Common myeloid progenitor, CD34-positive (primary cell): Measurements from ENCODE around the gene TTC27.

Experiments used
- CTCF ChIA-PET: fragments of 350-600 bp; sonication (Branson Sonifier 250); formaldehyde crosslinking; loops from one replicate; lab custom pipeline; 2021; ENCODE audit warnings: antibody characterized with exemption; lab: Charles Lee
- POLR2A ChIA-PET: fragments of 350-600 bp; sonication (Branson Sonifier 250); formaldehyde crosslinking; loops from one replicate; lab custom pipeline; 2021; ENCODE audit warnings: antibody characterized with exemption; lab: Charles Lee
- DNase-seq, 3 donors: peaks; one replicate each; pipeline versions ENCODE4 v3.0.0 to v3.0.0-alpha.2; 2013
- H3K27ac ChIP-seq, 2 experiments: 1 replicate in 1 of 2; 2 replicates in 1 of 2; pipeline ENCODE4 v1.7.0; 2013; ENCODE audit warnings: inconsistent platforms in 2 of 2, low read length in 2 of 2, mild to moderate bottlenecking in 2 of 2, low read depth in 1 of 2, moderate library complexity in 1 of 2; ENCODE audit not compliant: severe bottlenecking in 2 of 2, insufficient read depth in 1 of 2, poor library complexity in 1 of 2
- H3K27me3 ChIP-seq, 5 experiments: replicated peaks in 2 of 5; 1 replicate in 3 of 5; 2 replicates in 2 of 5; pipeline versions ENCODE4 v1.6.1 to v1.7.0; 2013; ENCODE audit warnings: low read length in 4 of 5, mild to moderate bottlenecking in 2 of 5, moderate library complexity in 2 of 5, inconsistent platforms in 1 of 5; ENCODE audit not compliant: insufficient read depth in 5 of 5, control insufficient read depth in 4 of 5
- H3K36me3 ChIP-seq, 4 experiments: 1 replicate in 2 of 4; 2 replicates in 2 of 4; pipeline versions ENCODE4 v1.6.1 to v1.7.0; 2013; ENCODE audit warnings: low read length in 3 of 4, control low read depth in 1 of 4, mild to moderate bottlenecking in 1 of 4; ENCODE audit not compliant: control insufficient read depth in 4 of 4, insufficient read depth in 4 of 4
- H3K4me1 ChIP-seq, 4 experiments: 1 replicate in 3 of 4; 2 replicates in 1 of 4; pipeline versions ENCODE4 v1.6.1 to v1.7.1; 2013; ENCODE audit warnings: low read length in 3 of 4, mild to moderate bottlenecking in 3 of 4, control low read depth in 1 of 4, inconsistent platforms in 1 of 4, moderate library complexity in 1 of 4; ENCODE audit not compliant: control insufficient read depth in 4 of 4, insufficient read depth in 4 of 4; ENCODE audit errors: control extremely low read depth in 1 of 4
- H3K4me3 ChIP-seq, 7 experiments: 1 replicate in 4 of 7; 2 replicates in 3 of 7; pipeline versions ENCODE4 v1.5.1 to v1.7.0; 2013; ENCODE audit warnings: mild to moderate bottlenecking in 7 of 7, low read length in 6 of 7, moderate library complexity in 6 of 7, inconsistent platforms in 2 of 7, low read depth in 2 of 7, control low read depth in 1 of 7; ENCODE audit not compliant: insufficient read depth in 4 of 7, control insufficient read depth in 1 of 7; ENCODE audit errors: extremely low read depth in 1 of 7
- H3K9me3 ChIP-seq, 5 experiments: 1 replicate in 4 of 5; 2 replicates in 1 of 5; pipeline versions ENCODE4 v1.6.1 to v1.7.1; 2013; ENCODE audit warnings: low read length in 4 of 5, mild to moderate bottlenecking in 2 of 5, inconsistent platforms in 1 of 5, low read depth in 1 of 5, moderate library complexity in 1 of 5; ENCODE audit not compliant: control insufficient read depth in 4 of 5, insufficient read depth in 2 of 5; ENCODE audit errors: control extremely low read depth in 1 of 5
- WGBS: methylation state at CpG from one replicate; pipeline ENCODE4 v1.1.5; 2013; ENCODE audit not compliant: insufficient coverage; 5-methylcytosine and 5-hydroxymethylcytosine counted together

The TTC27 gene

GRCh38 chr2:32706815-32707579, 79.1 kb downstream of the TTC27 start:
- H3K27me3 ChIP-seq = no peaks in the 10 kb centered on the region
- no peak overlapping the region for H3K27ac ChIP-seq
- H3K9me3 ChIP-seq = no peaks in the 10 kb centered on the region
- WGBS = 100% methylated on average over 2 of the region's 5 CpGs
- ChIA-PET CTCF (interaction anchor here (1.0 to 1.4 kb wide), 2 partner anchors 16 to 28 kb away, joined by 3 read pairs; no protein-coding TSS in a partner anchor), POLR2A (no interaction called here)
- no peak for DNase-seq
- H3K36me3 ChIP-seq = peaks cover 3 to 29% (median 6%) of the 10 kb centered on the region in 4 experiments
- H3K4me3 ChIP-seq = no peak overlapping the region
- peaks cover 0 to 4% (median 2%) of the 10 kb centered on the region in 4 experiments for H3K4me1 ChIP-seq

- Histone ChIP-seq H3K27ac (no peak overlapping the region), H3K4me1 (peaks cover 0 to 4% (median 2%) of the 10 kb centered on the region in 4 experiments), H3K36me3 (peaks cover 2 to 12% (median 4%) of the 10 kb centered on the region in 4 experiments), H3K9me3 (peaks cover 0 to 2% (median 0%) of the 10 kb centered on the region in 5 experiments), H3K4me3 (no peak overlapping the region), H3K27me3 (no peaks in the 10 kb centered on the region)
- CTCF ChIA-PET = no interaction called here
- POLR2A ChIA-PET = no interaction called here
- WGBS = 30% methylated on average over 4 of the region's 4 CpGs
- peak; percentile 11 to 58 (median 42) for DNase-seq
Measured at GRCh38 chr2:32711219-32711618, 83.4 kb downstream of the TTC27 start.

GRCh38 chr2:32711908-32712501, 84.2 kb downstream of the TTC27 start:
- WGBS = no CpG with 5 or more reads among the region's 4 CpGs
- Histone ChIP-seq H3K27ac (no peak overlapping the region), H3K4me1 (peaks cover 0 to 4% (median 2%) of the 10 kb centered on the region in 4 experiments), H3K27me3 (no peaks in the 10 kb centered on the region), H3K4me3 (no peak overlapping the region), H3K9me3 (peaks cover 0 to 2% (median 0%) of the 10 kb centered on the region in 5 experiments), H3K36me3 (peaks cover 1 to 12% (median 3%) of the 10 kb centered on the region in 4 experiments)
- ChIA-PET POLR2A (no interaction called here), CTCF (no interaction called here)
- no peak for DNase-seq

- H3K4me1 ChIP-seq = peaks cover 0 to 4% (median 2%) of the 10 kb centered on the region in 4 experiments
- no peaks in the 10 kb centered on the region for H3K27me3 ChIP-seq
- no peak for DNase-seq
- peaks cover 0 to 2% (median 0%) of the 10 kb centered on the region in 5 experiments for H3K9me3 ChIP-seq
- WGBS = no CpG with 5 or more reads among the region's 2 CpGs
- H3K36me3 ChIP-seq = peaks cover 0 to 11% (median 5%) of the 10 kb centered on the region in 4 experiments
- POLR2A ChIA-PET = no interaction called here
- H3K4me3 ChIP-seq = no peak overlapping the region
- no peak overlapping the region for H3K27ac ChIP-seq
- CTCF ChIA-PET = no interaction called here
Measured at GRCh38 chr2:32712870-32713269, 85.0 kb downstream of the TTC27 start.

- POLR2A ChIA-PET = no interaction called here
- H3K9me3 ChIP-seq = peaks cover 0 to 2% (median 0%) of the 10 kb centered on the region in 5 experiments
- no peak overlapping the region for H3K4me3 ChIP-seq
- WGBS = no CpG with 5 or more reads among the region's 1 CpG
- CTCF ChIA-PET = no interaction called here
- no peak overlapping the region for H3K27ac ChIP-seq
- H3K27me3 ChIP-seq = no peaks in the 10 kb centered on the region
- peaks cover 0 to 9% (median 6%) of the 10 kb centered on the region in 4 experiments for H3K36me3 ChIP-seq
- H3K4me1 ChIP-seq = peaks cover 0 to 4% (median 2%) of the 10 kb centered on the region in 4 experiments
- no peak for DNase-seq
Measured at GRCh38 chr2:32714521-32714920, 86.7 kb downstream of the TTC27 start.

- POLR2A ChIA-PET = no interaction called here
Measured at GRCh38 chr2:32715391-32715841, 87.6 kb downstream of the TTC27 start.

GRCh38 chr2:32715981-32716380, 88.1 kb downstream of the TTC27 start:
- WGBS = no CpG with 5 or more reads among the region's 1 CpG
- H3K36me3 ChIP-seq = peaks cover 0 to 13% (median 6%) of the 10 kb centered on the region in 4 experiments
- POLR2A ChIA-PET = no interaction called here
- CTCF ChIA-PET = no interaction called here
- no peaks in the 10 kb centered on the region for H3K27me3 ChIP-seq
- peaks cover 0 to 2% (median 0%) of the 10 kb centered on the region in 5 experiments for H3K9me3 ChIP-seq
- H3K4me1 ChIP-seq = peaks cover 0 to 3% (median 1%) of the 10 kb centered on the region in 4 experiments
- no peak for DNase-seq
- H3K4me3 ChIP-seq = no peak overlapping the region
- H3K27ac ChIP-seq = no peak overlapping the region

More at GRCh38 chr2:32715391-32715841, 87.6 kb downstream of the TTC27 start:
- 100% methylated on average over 1 of the region's 4 CpGs for WGBS
- Histone ChIP-seq H3K36me3 (peaks cover 0 to 9% (median 6%) of the 10 kb centered on the region in 4 experiments), H3K4me1 (peaks cover 0 to 4% (median 2%) of the 10 kb centered on the region in 4 experiments), H3K4me3 (no peak overlapping the region), H3K9me3 (peaks cover 0 to 2% (median 0%) of the 10 kb centered on the region in 5 experiments), H3K27ac (no peak overlapping the region), H3K27me3 (no peaks in the 10 kb centered on the region)
- DNase-seq = no peak
- CTCF ChIA-PET = no interaction called here
